Muscle of leg (tissue), 11 donors: ENCODE measurements around the gene RPL28. TPM values are rescaled to one million over a fixed set of nuclear protein-coding genes. Genes with fewer than 3 reads are reported as not detected.
"Not testable (repeated sequence)": the region's sequence is repeated elsewhere in the genome, so short reads cannot be mapped to it uniquely, and the experiment has no call there.

ENCODE experiments used
- DNase-seq: peaks from one replicate; pipeline ENCODE4 v3.0.0; 2013
- H3K27ac ChIP-seq: one replicate; pipeline ENCODE4 v1.5.1; 2013; ENCODE audit warnings: mild to moderate bottlenecking, low read length, control low read depth
- H3K27me3 ChIP-seq: one replicate; pipeline ENCODE4 v1.6.1; 2013; ENCODE audit warnings: low read length; ENCODE audit not compliant: control insufficient read depth, insufficient read depth
- H3K36me3 ChIP-seq: one replicate; pipeline ENCODE4 v1.6.1; 2013; ENCODE audit warnings: low read length; ENCODE audit not compliant: control insufficient read depth, insufficient read depth
- H3K4me1 ChIP-seq: one replicate; pipeline ENCODE4 v1.6.1; 2013; ENCODE audit warnings: low read length; ENCODE audit not compliant: control insufficient read depth, insufficient read depth
- H3K4me3 ChIP-seq: one replicate; pipeline ENCODE4 v1.5.1; 2013; ENCODE audit warnings: low read length, control low read depth
- H3K9me3 ChIP-seq: replicated peaks from 2 replicates; pipeline ENCODE4 v1.6.1; 2013; ENCODE audit warnings: low read depth, low read length; ENCODE audit not compliant: control insufficient read depth
- WGBS: methylation state at CpG from one replicate; pipeline ENCODE4 v1.1.5; 2013; ENCODE audit warnings: missing lambda C conversion rate; ENCODE audit not compliant: insufficient coverage; 5-methylcytosine and 5-hydroxymethylcytosine counted together
- polyA plus RNA-seq, 8 donors: library from polyadenylated mRNA; unstranded; fragments of 120-200 nt; gene quantifications; one replicate each; pipeline versions ENCODE4 v1.2.1 to v1.2.3, GENCODE V29; 2013; ENCODE audit warnings: inconsistent platforms in 1 of 8, low replicate concordance in 1 of 8; ENCODE audit not compliant: insufficient read length in 8 of 8, insufficient read depth in 1 of 8
- total RNA-seq: library from RNA; stranded (reverse); fragments of 120-200 nt; gene quantifications from one replicate; pipeline ENCODE4 v1.2.4, GENCODE V29; 2013

Gene RPL28
- total and polyA plus RNA-seq, 9 donors = 463 to 2,410 (median 1,826) TPM

GRCh38 chr19:55392820-55393761 is 7.4 kb downstream of the RPL28 start:
- 12% methylated on average over 11 of the region's 18 CpGs for WGBS
- H3K27ac ChIP-seq = no peak overlapping the region
- H3K27me3 ChIP-seq = no peaks in the 10 kb centered on the region
- no peak for DNase-seq
- H3K9me3 ChIP-seq = no peaks in the 10 kb centered on the region
- no peak overlapping the region for H3K4me3 ChIP-seq
- peaks cover 18% of the 10 kb centered on the region for H3K4me1 ChIP-seq
- H3K36me3 ChIP-seq = peaks cover 33% of the 10 kb centered on the region

GRCh38 chr19:55398200-55398925 is 12.6 kb downstream of the RPL28 start:
- no peaks in the 10 kb centered on the region for H3K27me3 ChIP-seq
- H3K27ac ChIP-seq = no peak overlapping the region
- H3K9me3 ChIP-seq = no peaks in the 10 kb centered on the region
- H3K36me3 ChIP-seq = peaks cover 34% of the 10 kb centered on the region
- DNase-seq = no peak
- H3K4me3 ChIP-seq = no peak overlapping the region
- no peaks in the 10 kb centered on the region for H3K4me1 ChIP-seq
- WGBS = 84% methylated on average over 6 of the region's 12 CpGs

- Histone ChIP-seq H3K9me3 (no peaks in the 10 kb centered on the region), H3K27ac (no peak overlapping the region), H3K4me1 (peaks cover 3% of the 10 kb centered on the region), H3K36me3 (peaks cover 47% of the 10 kb centered on the region), H3K27me3 (no peaks in the 10 kb centered on the region), H3K4me3 (no peak overlapping the region)
- 83% methylated on average over 9 of the region's 14 CpGs for WGBS
- DNase-seq = no peak
These were observed 14.8 kb downstream of the RPL28 start for GRCh38 chr19:55400281-55401087.

GRCh38 chr19:55401390-55401789 is 15.7 kb downstream of the RPL28 start:
- not testable (repeated sequence) for DNase-seq, H3K27me3 ChIP-seq, H3K4me3 ChIP-seq, H3K27ac ChIP-seq, H3K9me3 ChIP-seq
- WGBS = 96% methylated on average over 5 of the region's 28 CpGs
- peaks cover 12% of the 10 kb centered on the region for H3K4me1 ChIP-seq
- peaks cover 56% of the 10 kb centered on the region for H3K36me3 ChIP-seq

GRCh38 chr19:55402509-55402908 is 16.8 kb downstream of the RPL28 start:
- no peak for DNase-seq
- peaks cover 58% of the 10 kb centered on the region for H3K36me3 ChIP-seq
- H3K9me3 ChIP-seq = no peaks in the 10 kb centered on the region
- no CpG with 5 or more reads among the region's 2 CpGs for WGBS
- H3K4me3 ChIP-seq = no peak overlapping the region
- H3K27me3 ChIP-seq = no peaks in the 10 kb centered on the region
- no peak overlapping the region for H3K27ac ChIP-seq
- peaks cover 20% of the 10 kb centered on the region for H3K4me1 ChIP-seq

- 75% methylated on average over 4 of the region's 5 CpGs for WGBS
- Histone ChIP-seq H3K9me3 (no peaks in the 10 kb centered on the region), H3K4me1 (peaks cover 25% of the 10 kb centered on the region), H3K36me3 (peaks cover 50% of the 10 kb centered on the region), H3K27ac (no peak overlapping the region), H3K4me3 (no peak overlapping the region), H3K27me3 (no peaks in the 10 kb centered on the region)
- DNase-seq = no peak
These were observed 19.9 kb downstream of the RPL28 start for GRCh38 chr19:55405638-55406037.

GRCh38 chr19:55406091-55406825 is 20.5 kb downstream of the RPL28 start:
- DNase-seq = no peak
- Histone ChIP-seq H3K4me3 (peak overlapping the region; percentile 73), H3K27ac (no peak overlapping the region), H3K27me3 (no peaks in the 10 kb centered on the region), H3K4me1 (peaks cover 25% of the 10 kb centered on the region), H3K9me3 (no peaks in the 10 kb centered on the region), H3K36me3 (peaks cover 45% of the 10 kb centered on the region)
- 82% methylated on average over 9 of the region's 14 CpGs for WGBS

GRCh38 chr19:55406826-55407549 is 21.3 kb downstream of the RPL28 start:
- peak overlapping the region; percentile 88 for H3K27ac ChIP-seq
- H3K27me3 ChIP-seq = no peaks in the 10 kb centered on the region
- H3K9me3 ChIP-seq = no peaks in the 10 kb centered on the region
- H3K36me3 ChIP-seq = peaks cover 38% of the 10 kb centered on the region
- H3K4me1 ChIP-seq = peaks cover 25% of the 10 kb centered on the region
- WGBS = 6% methylated on average over 30 of the region's 35 CpGs
- H3K4me3 ChIP-seq = peak overlapping the region; percentile 73
- peak; percentile 54 for DNase-seq

- not testable (repeated sequence) for H3K9me3 ChIP-seq, H3K27me3 ChIP-seq, DNase-seq
- peak within 1 kb of the TSS; percentile 73 for H3K4me3 ChIP-seq
- H3K36me3 ChIP-seq = peaks cover 33% of the 10 kb centered on the region
- H3K4me1 ChIP-seq = peaks cover 25% of the 10 kb centered on the region
- peak within 1 kb of the TSS; percentile 100 for H3K27ac ChIP-seq
- WGBS = 0% methylated on average over 36 of the region's 36 CpGs
These were observed 21.7 kb downstream of the RPL28 start, which contains the start of gene UBE2S for GRCh38 chr19:55407550-55407799. TSS of gene UBE2S (minus strand) at chr19:55407788. CDS start at chr19:55407589, 199 bp downstream.
